HCT116 (cell line): ENCODE results near the gene RNF10. TPM values are rescaled to one million over a fixed set of nuclear protein-coding genes. Genes with fewer than 3 reads are reported as not detected.

Experiments
- total RNA-seq: library from RNA; stranded (reverse); gene quantifications from one replicate; pipeline ENCODE4 v1.2.1, GENCODE V29; 2021; ENCODE audit not compliant: unreplicated experiment

Gene RNF10
- total RNA-seq, 1 experiment from 2014 or later = 141 TPM

Other genes starting within 250 kb of the RNF10 start
- gene RNU4-2, start 242.5 kb upstream of the RNF10 start, total RNA-seq = 2,248 TPM
- 2,323 TPM for gene RNU4-1, start 241.1 kb upstream of the RNF10 start, total RNA-seq
- 2.8 TPM for gene SIRT4, start 232.0 kb upstream of the RNF10 start, total RNA-seq
- 2.0 TPM for gene PLA2G1B, start 206.6 kb upstream of the RNF10 start, total RNA-seq
- 26.0 TPM for gene MSI1, start 165.2 kb upstream of the RNF10 start, total RNA-seq
- gene COX6A1, start 96.2 kb upstream of the RNF10 start, total RNA-seq = 464 TPM
- gene TRIAP1, start 88.0 kb upstream of the RNF10 start, total RNA-seq = 40.3 TPM
- gene GATC, start 87.9 kb upstream of the RNF10 start, total RNA-seq = 48.7 TPM
- 297 TPM for gene SRSF9, start 64.6 kb upstream of the RNF10 start, total RNA-seq
- 243 TPM for gene DYNLL1, start 38.2 kb upstream of the RNF10 start, total RNA-seq
- gene COQ5, start 5.2 kb upstream of the RNF10 start, total RNA-seq = 34.1 TPM
- 66.9 TPM for gene POP5, start 47.0 kb downstream of the RNF10 start, total RNA-seq
- 0.84 TPM for gene CABP1, start 106.3 kb downstream of the RNF10 start, total RNA-seq
- gene MLEC, start 152.8 kb downstream of the RNF10 start, total RNA-seq = 152 TPM
- gene UNC119B, start 176.1 kb downstream of the RNF10 start, total RNA-seq = 33.8 TPM
- gene ACADS, start 191.5 kb downstream of the RNF10 start, total RNA-seq = 21.4 TPM